ENCODE measurements around the gene TXNDC12.

Gene TXNDC12

DNA sequence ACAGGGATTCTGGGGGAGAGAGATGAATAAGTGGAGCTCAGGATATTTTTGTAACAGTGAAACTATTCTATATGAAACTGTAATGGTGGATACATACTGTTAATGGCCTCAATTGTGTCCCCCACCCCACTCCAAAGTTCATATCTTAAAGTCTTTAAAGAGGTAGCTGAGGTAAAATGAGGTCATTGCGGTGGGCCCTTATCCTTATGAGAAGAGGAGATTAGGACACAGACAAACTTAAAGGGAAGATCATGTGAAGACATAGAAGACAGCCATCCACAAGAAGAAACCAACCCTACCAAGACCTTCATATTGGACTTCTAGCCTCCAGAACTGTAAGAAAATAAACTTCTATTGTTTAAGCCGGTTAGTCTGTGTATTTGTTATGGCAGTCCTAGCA lies 9.8 kb downstream of the TXNDC12 start:
- TF ChIP-seq, protein P1, sequence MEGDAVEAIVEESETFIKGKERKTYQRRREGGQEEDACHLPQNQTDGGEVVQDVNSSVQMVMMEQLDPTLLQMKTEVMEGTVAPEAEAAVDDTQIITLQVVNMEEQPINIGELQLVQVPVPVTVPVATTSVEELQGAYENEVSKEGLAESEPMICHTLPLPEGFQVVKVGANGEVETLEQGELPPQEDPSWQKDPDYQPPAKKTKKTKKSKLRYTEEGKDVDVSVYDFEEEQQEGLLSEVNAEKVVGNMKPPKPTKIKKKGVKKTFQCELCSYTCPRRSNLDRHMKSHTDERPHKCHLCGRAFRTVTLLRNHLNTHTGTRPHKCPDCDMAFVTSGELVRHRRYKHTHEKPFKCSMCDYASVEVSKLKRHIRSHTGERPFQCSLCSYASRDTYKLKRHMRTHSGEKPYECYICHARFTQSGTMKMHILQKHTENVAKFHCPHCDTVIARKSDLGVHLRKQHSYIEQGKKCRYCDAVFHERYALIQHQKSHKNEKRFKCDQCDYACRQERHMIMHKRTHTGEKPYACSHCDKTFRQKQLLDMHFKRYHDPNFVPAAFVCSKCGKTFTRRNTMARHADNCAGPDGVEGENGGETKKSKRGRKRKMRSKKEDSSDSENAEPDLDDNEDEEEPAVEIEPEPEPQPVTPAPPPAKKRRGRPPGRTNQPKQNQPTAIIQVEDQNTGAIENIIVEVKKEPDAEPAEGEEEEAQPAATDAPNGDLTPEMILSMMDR (IDR thresholded peaks at IDR 0.05; ENCODE audit: unreplicated experiment in 3 of 3) = no peak
- no peaks in the 10 kb centered on the region for H3K9me3 Mint-ChIP-seq
- no peak overlapping the region for H3K4me3 Mint-ChIP-seq
- no peaks in the 10 kb centered on the region for H3K27me3 Mint-ChIP-seq (ENCODE audit: low read depth)
- H3K36me3 Mint-ChIP-seq (ENCODE audit: low read depth) = peaks cover 20% of the 10 kb centered on the region
- no peak overlapping the region for H3K27ac Mint-ChIP-seq
- no peaks in the 10 kb centered on the region for H3K4me1 Mint-ChIP-seq

DNA sequence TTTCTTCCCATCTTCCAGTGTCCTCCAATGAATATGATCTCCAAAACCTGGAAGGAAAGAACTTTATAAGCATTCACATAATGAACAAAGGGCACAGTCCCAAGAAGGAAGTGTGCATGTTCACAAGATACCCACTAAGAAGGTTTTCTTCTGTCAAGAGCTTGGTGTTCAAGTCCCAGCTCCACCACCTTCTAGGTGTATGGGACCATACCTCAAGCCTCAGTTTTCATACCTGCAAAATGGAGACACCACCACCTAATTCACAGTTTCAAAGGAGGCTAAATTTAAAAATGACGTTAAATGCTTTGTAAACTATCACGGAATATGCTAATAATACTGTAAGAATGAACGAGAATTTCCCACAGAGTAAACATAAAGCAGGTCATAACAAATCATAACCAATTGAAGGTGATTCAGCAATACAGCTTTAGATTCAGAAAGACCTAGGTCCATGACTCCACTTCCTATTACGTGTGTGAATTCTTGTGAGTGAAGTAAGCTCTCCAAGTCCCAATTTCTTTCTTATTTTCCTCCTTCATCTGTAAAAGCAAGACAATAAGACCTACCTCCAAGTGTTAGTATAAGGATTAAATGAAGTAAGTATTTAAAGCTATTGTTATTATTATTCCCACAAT lies 13.3 kb downstream of the TXNDC12 start:
- Mint-ChIP-seq H3K27ac (no peak overlapping the region), H3K9me3 (no peaks in the 10 kb centered on the region), H3K36me3 (ENCODE audit: low read depth) (peaks cover 27% of the 10 kb centered on the region), H3K4me3 (no peak overlapping the region), H3K27me3 (ENCODE audit: low read depth) (no peaks in the 10 kb centered on the region), H3K4me1 (no peaks in the 10 kb centered on the region)
- TF ChIP-seq, protein P1 (IDR thresholded peaks at IDR 0.05; ENCODE audit: unreplicated experiment in 3 of 3) = no peak

DNA sequence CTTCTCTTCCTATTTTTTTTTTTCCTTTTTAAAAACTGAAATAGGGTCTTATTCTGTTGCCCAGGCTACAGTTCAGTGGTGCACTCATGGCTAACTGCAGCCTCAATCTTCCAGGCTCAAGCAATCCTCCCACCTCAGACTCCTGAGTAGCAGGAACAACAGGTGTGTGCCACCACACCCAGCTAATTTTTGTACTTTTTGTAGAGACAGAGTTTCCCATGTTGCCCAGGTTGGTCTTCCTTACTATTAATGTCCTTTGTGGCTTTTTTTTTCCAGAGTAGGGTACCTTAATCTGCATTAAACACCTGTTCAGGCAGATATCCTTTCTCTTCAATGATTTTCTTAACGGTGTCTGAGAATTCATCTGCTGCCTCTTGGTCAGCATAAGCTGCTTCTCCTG lies 17.1 kb downstream of the TXNDC12 start:
- no peak overlapping the region for H3K27ac Mint-ChIP-seq
- H3K27me3 Mint-ChIP-seq (ENCODE audit: low read depth) = no peaks in the 10 kb centered on the region
- TF ChIP-seq, protein P1 (IDR thresholded peaks at IDR 0.05; ENCODE audit: unreplicated experiment in 3 of 3) = no peak
- H3K36me3 Mint-ChIP-seq (ENCODE audit: low read depth) = peaks cover 17% of the 10 kb centered on the region
- no peak overlapping the region for H3K4me3 Mint-ChIP-seq
- H3K9me3 Mint-ChIP-seq = no peaks in the 10 kb centered on the region
- peaks cover 9% of the 10 kb centered on the region for H3K4me1 Mint-ChIP-seq

DNA sequence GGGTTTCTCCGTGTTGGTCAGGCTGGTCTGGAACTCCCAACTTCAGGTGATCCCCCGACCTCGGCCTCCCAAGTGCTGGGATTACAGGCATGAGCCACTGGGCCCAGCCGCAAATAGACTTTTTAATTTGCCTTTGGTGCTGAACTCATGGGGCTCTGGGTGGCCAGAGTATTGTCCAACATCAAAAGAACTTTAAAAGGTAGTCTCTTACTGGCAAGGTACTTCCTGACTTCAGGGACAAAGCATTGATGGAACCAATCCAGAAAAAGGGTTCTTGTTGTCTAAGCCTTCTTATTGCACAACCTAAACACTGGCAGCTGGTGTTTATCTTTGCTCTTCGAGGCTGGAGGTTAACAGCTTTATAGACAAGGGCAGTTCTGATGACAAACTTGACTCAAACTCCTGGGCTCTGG lies 17.6 kb downstream of the TXNDC12 start:
- H3K4me3 Mint-ChIP-seq = no peak overlapping the region
- TF ChIP-seq, protein P1 (IDR thresholded peaks at IDR 0.05; ENCODE audit: unreplicated experiment in 3 of 3) = no peak
- H3K9me3 Mint-ChIP-seq = no peaks in the 10 kb centered on the region

DNA sequence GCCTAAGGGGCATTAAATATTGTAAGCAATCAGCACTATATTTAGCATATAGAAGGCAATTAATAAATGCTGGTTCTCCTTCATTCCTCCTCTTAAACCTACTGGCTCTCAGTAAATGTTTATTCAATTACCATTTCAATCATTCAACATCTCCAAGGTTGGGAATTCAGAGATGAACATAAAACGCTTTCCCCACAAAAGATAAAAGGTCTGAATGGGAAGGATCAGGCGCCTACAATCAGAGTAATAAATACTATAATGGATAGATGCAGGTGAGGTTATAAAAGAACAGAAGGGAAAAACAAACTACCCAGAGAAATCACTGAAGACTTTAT lies 21.0 kb downstream of the TXNDC12 start:
- no peaks in the 10 kb centered on the region for H3K27me3 Mint-ChIP-seq (ENCODE audit: low read depth)
- H3K36me3 Mint-ChIP-seq (ENCODE audit: low read depth) = peaks cover 17% of the 10 kb centered on the region
- TF ChIP-seq, protein P1 (IDR thresholded peaks at IDR 0.05; ENCODE audit: unreplicated experiment in 3 of 3) = no peak
- peak overlapping the region; percentile 89 to 94 (median 92) for H3K4me3 Mint-ChIP-seq
- H3K27ac Mint-ChIP-seq = peak overlapping the region; percentile 89 to 91 (median 91)
- H3K4me1 Mint-ChIP-seq = peaks cover 37% of the 10 kb centered on the region
- H3K9me3 Mint-ChIP-seq = no peaks in the 10 kb centered on the region

More for the DNA sequence above, 17.6 kb downstream of the TXNDC12 start:
- peaks cover 17% of the 10 kb centered on the region for H3K36me3 Mint-ChIP-seq (ENCODE audit: low read depth)
- H3K4me1 Mint-ChIP-seq = peaks cover 11% of the 10 kb centered on the region
- H3K27ac Mint-ChIP-seq = no peak overlapping the region
- H3K27me3 Mint-ChIP-seq (ENCODE audit: low read depth) = no peaks in the 10 kb centered on the region
